ENCODE measurements around the gene TENM3.
A peak's percentile ranks its signal among the peaks of the same experiment; 100 is the strongest.

Gene TENM3

DNA sequence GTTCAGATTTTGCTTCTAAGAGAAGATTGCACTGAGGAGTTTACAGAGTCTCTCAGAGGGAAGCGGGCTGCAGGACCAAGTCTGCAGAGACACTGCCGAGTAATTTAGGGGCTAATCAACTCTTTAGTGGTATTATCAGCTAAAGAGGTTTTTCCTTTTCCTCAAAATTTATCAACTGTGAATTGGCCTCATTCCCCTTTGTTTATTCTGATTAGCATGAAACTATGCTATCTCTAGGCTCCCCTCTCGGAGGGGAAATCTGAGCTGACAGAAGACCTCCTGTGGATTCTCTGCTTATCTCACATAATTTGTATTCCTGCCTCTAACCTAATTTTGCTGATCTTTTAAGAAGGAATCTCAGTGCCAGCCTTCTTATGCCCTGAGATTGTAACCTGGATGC lies 473.0 kb downstream of the TENM3 start:
- POLR2A ChIA-PET (ENCODE audit: low non-redundant PET) = no interaction called here
- CTCF ChIA-PET = no interaction called here
- H3K27ac ChIP-seq = no peak overlapping the region
- TF ChIP-seq, protein P1, sequence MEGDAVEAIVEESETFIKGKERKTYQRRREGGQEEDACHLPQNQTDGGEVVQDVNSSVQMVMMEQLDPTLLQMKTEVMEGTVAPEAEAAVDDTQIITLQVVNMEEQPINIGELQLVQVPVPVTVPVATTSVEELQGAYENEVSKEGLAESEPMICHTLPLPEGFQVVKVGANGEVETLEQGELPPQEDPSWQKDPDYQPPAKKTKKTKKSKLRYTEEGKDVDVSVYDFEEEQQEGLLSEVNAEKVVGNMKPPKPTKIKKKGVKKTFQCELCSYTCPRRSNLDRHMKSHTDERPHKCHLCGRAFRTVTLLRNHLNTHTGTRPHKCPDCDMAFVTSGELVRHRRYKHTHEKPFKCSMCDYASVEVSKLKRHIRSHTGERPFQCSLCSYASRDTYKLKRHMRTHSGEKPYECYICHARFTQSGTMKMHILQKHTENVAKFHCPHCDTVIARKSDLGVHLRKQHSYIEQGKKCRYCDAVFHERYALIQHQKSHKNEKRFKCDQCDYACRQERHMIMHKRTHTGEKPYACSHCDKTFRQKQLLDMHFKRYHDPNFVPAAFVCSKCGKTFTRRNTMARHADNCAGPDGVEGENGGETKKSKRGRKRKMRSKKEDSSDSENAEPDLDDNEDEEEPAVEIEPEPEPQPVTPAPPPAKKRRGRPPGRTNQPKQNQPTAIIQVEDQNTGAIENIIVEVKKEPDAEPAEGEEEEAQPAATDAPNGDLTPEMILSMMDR (conservative IDR thresholded peaks at IDR 0.05; ENCODE audit: low read depth) = no peak
- no peak for DNase-seq (ENCODE audit: low spot score)

DNA sequence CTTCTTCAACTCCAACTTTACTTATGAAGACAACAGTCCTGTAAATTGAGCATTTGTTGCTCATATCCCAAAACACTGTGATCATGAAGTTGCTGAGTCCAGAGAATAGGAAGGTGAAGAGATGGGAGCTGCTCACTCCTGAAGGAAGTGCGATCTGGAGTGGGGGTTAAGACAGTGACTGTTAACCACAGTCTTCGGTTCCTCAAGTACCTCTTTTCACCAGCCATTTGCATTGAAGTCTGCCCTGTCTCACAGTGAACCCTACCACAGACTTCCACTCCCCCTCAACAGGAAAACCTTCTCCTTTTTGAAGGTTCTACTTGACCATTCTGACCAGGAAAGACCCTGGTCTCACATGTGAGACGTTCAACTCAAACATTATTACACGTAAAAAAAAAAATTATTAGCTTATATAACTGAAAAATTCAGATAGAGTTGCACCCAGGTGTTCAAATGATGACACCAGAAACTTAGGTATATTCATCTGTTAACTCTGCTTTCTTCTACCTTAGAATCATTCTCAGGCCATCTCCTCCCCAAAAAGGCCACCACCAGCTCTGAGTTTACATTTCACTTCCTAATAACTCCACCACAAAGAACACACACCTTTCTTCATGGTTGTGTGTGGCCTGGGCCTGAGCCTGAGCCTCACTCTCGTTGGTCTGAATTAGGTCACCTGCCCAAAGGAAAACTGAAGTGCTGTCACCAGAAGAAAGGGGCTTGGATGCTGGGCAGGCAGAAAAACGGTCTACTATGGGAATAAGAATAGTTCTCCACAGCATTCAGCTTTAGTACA lies 474.8 kb downstream of the TENM3 start:
- POLR2A ChIA-PET (ENCODE audit: low non-redundant PET) = no interaction called here

DNA sequence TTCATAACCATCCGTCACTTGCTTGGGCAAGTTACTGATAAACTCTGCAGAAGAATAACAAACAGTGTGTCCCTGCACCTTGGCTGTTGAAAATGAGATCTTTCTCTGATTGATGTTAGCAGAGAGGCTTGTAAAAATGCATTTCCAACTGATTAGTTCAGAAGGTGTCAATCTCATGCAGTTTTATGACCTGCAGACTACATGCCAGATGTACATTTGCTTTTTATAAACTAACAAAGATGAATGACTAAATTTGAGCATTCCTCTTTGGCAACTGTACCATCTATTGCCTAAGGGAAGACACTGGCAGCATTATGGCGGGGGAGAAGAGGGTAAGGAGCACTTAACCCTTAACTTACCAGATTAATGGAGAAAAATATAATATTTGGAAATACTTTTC lies 481.2 kb downstream of the TENM3 start:
- CTCF ChIA-PET = no interaction called here
- H3K27ac ChIP-seq = no peak overlapping the region
- TF ChIP-seq, protein P1 (conservative IDR thresholded peaks at IDR 0.05; ENCODE audit: low read depth) = no peak
- peak; percentile 49 for DNase-seq (ENCODE audit: low spot score)
- POLR2A ChIA-PET (ENCODE audit: low non-redundant PET) = no interaction called here

More for the DNA sequence above, 474.8 kb downstream of the TENM3 start:
- DNase-seq (ENCODE audit: low spot score) = no peak
- TF ChIP-seq, protein P1 (conservative IDR thresholded peaks at IDR 0.05; ENCODE audit: low read depth) = no peak
- CTCF ChIA-PET = interaction anchor here (0.5 to 0.6 kb wide), 2 partner anchors 8 to 1815 kb away, joined by 3 to 5 read pairs; no protein-coding TSS in a partner anchor
- H3K27ac ChIP-seq = no peak overlapping the region

DNA sequence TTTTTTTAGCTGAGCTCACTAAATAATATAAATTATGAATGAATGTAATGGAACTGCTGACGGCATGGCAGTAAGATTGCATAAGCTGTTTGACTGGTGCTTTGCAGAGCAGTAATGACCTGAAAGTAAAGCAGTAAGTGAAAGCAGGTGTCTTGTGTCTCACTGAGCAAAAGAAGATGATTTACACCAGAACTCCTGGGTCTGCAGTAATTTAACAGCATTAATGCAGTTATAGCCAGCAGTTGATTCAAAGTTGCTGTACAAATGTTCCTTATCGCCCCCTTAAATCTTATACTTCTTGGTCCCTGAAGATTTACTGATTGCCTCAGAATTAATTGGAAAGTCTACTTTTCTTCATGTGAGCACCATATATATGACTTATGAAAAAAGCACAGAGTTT lies 486.3 kb downstream of the TENM3 start:
- ChIA-PET CTCF (no interaction called here), POLR2A (ENCODE audit: low non-redundant PET) (no interaction called here)
- no peak overlapping the region for H3K27ac ChIP-seq
- TF ChIP-seq, protein P1 (conservative IDR thresholded peaks at IDR 0.05; ENCODE audit: low read depth) = no peak
- DNase-seq (ENCODE audit: low spot score) = no peak

DNA sequence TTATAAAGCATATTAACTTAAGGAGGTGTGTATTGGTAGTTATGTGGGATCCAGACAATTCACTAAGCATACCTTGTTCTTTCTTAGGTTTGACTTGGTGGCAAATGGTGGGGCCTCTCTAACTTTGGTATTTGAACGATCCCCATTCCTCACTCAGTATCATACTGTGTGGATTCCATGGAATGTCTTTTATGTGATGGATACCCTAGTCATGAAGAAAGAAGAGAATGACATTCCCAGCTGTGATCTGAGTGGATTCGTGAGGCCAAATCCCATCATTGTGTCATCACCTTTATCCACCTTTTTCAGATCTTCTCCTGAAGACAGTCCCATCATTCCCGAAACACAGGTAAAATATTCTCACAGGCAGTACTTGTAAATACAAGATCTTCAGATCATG lies 487.6 kb downstream of the TENM3 start:
- H3K27ac ChIP-seq = no peak overlapping the region
- POLR2A ChIA-PET (ENCODE audit: low non-redundant PET) = no interaction called here
- no peak for DNase-seq (ENCODE audit: low spot score)
- TF ChIP-seq, protein P1 (conservative IDR thresholded peaks at IDR 0.05; ENCODE audit: low read depth) = no peak
- CTCF ChIA-PET = interaction anchor here (0.5 kb wide), 1 partner anchor 578 kb away, joined by 3 read pairs; no protein-coding TSS in a partner anchor

DNA sequence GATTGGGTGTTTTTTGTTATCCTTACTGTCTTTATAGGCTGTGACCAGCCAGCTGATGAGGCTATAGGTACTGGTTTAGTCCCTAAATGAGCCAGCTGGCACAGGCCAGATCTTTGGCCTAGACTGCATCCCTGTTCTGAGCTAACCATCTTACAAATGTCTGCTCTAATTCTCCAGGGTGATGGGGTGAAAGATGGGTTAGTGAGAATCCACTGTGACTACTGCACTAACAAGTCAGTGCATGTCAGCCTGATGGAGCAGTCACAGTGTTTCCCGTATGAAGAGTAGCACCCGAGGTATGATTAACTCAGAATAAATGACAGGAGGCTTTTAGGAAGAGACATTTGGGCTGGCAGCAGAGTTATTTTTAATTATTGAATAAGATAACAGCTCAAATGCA lies 493.0 kb downstream of the TENM3 start:
- ChIA-PET POLR2A (ENCODE audit: low non-redundant PET) (no interaction called here), CTCF (interaction anchor here (0.6 to 1.1 kb wide), 2 partner anchors 9 kb away, joined by 3 read pairs; no protein-coding TSS in a partner anchor)
- H3K27ac ChIP-seq = no peak overlapping the region
- TF ChIP-seq, protein P1 (conservative IDR thresholded peaks at IDR 0.05; ENCODE audit: low read depth) = no peak
- DNase-seq (ENCODE audit: low spot score) = peak; percentile 78

Data from RWPE1 (cell line).